ENCODE measurements around the gene STARD13. TPM values are rescaled to one million over a fixed set of nuclear protein-coding genes. Genes with fewer than 3 reads are reported as not detected.

Gene STARD13
- total RNA-seq, 1 experiment from 2014 or later: 35.1 TPM

- H3K36me3 ChIP-seq: peaks cover 16% of the 10 kb centered on the region; the same call in 1 of the 2 replicates
- H3K9me3 ChIP-seq (replicated peaks): no peaks in the 10 kb centered on the region
- no peaks in the 10 kb centered on the region for H3K27me3 ChIP-seq
- H3K27ac ChIP-seq: no peak overlapping the region
- H3K4me1 ChIP-seq: peaks cover 16% of the 10 kb centered on the region
- no peak overlapping the region for H3K4me3 ChIP-seq
- no peak for DNase-seq
Measured at GRCh38 chr13:33275916-33276315, 9.6 kb downstream of the STARD13 start.

DNA sequence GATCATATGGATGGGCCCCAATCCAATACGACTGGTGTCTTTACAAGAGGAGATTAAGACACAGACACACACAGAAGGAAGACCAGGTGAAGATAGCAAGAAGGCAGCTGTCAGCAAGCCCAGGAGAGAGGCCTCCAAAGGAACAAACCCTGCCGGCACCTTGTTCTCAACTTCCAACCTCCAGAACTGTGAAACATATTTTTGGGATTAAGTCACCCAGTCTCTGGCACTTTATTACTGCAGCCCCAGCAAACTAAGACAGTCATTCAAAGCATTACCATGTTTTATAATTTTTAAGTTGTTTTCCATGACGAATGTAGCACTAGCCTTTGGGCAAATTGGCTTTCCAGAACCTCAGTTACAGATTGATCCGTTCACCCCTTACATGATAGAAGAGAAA lies 11.3 kb downstream of the STARD13 start:
- Histone ChIP-seq H3K4me1 (peaks cover 11% of the 10 kb centered on the region; the same call in 1 of the 2 replicates), H3K36me3 (peaks cover 16% of the 10 kb centered on the region; the same call in 1 of the 2 replicates), H3K27ac (no peak overlapping the region), H3K4me3 (no peak overlapping the region), H3K27me3 (no peaks in the 10 kb centered on the region), H3K9me3 (replicated peaks) (no peaks in the 10 kb centered on the region)
- no peak for DNase-seq

DNA sequence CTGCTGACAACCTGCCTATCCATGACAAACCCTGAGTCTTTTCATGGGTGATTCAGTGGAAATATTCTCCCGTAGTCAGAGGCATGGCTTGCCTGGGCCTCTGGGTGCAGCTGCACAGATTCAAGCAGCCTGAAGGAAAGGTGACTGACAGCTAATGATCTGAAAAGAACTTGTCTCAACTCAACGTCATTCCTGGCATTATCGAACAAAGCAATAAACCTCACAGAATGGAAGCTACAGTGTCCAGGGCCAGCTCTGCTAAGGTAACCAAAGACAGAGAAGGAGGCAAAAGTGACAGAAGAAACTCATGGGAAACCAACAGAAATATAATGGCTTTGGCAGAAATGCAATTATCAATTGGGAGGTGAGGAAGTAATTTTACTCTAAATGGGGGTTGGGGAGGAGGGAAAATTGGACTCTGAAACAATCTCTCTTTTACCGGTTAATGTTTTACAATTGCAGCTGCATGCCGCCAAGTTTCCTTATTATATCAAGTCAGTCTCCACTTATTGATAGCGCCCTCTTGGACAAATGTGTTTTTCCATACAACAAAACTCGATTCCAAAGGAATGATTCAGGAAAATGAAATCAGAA lies 12.9 kb downstream of the STARD13 start:
- peaks cover 11% of the 10 kb centered on the region; the same call in 1 of the 2 replicates for H3K36me3 ChIP-seq
- H3K4me3 ChIP-seq: no peak overlapping the region
- H3K27ac ChIP-seq: no peak overlapping the region
- no peak for DNase-seq
- no peaks in the 10 kb centered on the region for H3K27me3 ChIP-seq
- H3K4me1 ChIP-seq: peaks cover 11% of the 10 kb centered on the region; the same call in 1 of the 2 replicates
- H3K9me3 ChIP-seq (replicated peaks): no peaks in the 10 kb centered on the region

DNA sequence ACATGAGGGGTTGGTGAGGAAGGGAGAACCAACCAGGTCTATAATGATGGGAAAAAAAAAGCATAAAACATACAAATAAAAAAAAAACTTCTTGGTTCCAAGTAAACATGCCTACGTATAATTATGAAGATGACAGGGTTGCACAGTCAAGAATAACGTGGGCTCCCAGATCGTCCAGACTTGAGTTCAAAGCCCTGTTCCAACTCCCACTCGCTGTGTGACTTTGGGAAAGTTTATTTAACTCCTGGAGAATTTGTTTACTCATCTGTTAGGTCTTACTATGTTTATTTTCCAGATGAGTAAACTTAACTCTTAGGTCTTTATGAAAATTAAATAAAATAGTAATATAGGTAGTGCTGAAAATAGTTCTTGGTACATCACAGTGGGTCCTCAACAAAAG lies 13.8 kb downstream of the STARD13 start:
- H3K4me1 ChIP-seq: peaks cover 11% of the 10 kb centered on the region; the same call in 1 of the 2 replicates
- no peak overlapping the region for H3K4me3 ChIP-seq
- H3K9me3 ChIP-seq (replicated peaks): no peaks in the 10 kb centered on the region
- H3K27me3 ChIP-seq: no peaks in the 10 kb centered on the region
- peaks cover 11% of the 10 kb centered on the region; the same call in 1 of the 2 replicates for H3K36me3 ChIP-seq
- DNase-seq: no peak
- H3K27ac ChIP-seq: no peak overlapping the region

GRCh38 chr13:33270895-33271538 lies 14.5 kb downstream of the STARD13 start:
- Histone ChIP-seq H3K36me3 (peaks cover 5% of the 10 kb centered on the region; the same call in 1 of the 2 replicates), H3K4me1 (peaks cover 11% of the 10 kb centered on the region; the same call in 1 of the 2 replicates), H3K9me3 (replicated peaks) (no peaks in the 10 kb centered on the region), H3K27me3 (no peaks in the 10 kb centered on the region), H3K27ac (no peak overlapping the region), H3K4me3 (no peak overlapping the region)
- no peak for DNase-seq

GRCh38 chr13:33265607-33266006 lies 19.9 kb downstream of the STARD13 start:
- Histone ChIP-seq H3K36me3 (0 out of 2 replicates have a peak, but pooled peaks cover 2% of the 10 kb centered on the region), H3K4me3 (no peak overlapping the region), H3K4me1 (peaks cover 26% of the 10 kb centered on the region), H3K27ac (no peak overlapping the region), H3K27me3 (no peaks in the 10 kb centered on the region), H3K9me3 (replicated peaks) (no peaks in the 10 kb centered on the region)
- no peak for DNase-seq

- Histone ChIP-seq H3K36me3 (0 out of 2 replicates have a peak, but pooled peaks cover 2% of the 10 kb centered on the region), H3K4me3 (no peak overlapping the region), H3K27me3 (no peaks in the 10 kb centered on the region), H3K27ac (no peak overlapping the region), H3K9me3 (replicated peaks) (no peaks in the 10 kb centered on the region), H3K4me1 (peaks cover 29% of the 10 kb centered on the region)
- DNase-seq: no peak
Measured at GRCh38 chr13:33265133-33265532, 20.4 kb downstream of the STARD13 start.

DNA sequence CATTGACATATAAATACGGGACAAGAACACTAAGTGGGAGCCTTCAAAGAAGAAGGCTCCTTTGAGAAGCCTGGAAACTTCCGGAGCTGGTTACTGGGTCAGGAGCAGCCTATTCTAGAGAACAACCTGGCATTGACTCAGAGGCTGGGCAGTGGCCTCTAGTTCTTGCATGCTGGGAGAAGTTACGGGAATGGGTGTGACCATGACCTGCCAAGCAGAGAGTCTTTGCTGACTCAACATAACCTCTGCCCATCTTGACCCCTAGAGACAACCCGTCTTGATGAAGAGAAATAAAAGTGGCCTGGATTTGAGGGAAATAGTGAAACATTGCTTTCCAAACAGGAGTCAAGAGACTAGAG lies 21.0 kb downstream of the STARD13 start:
- H3K4me1 ChIP-seq: peaks cover 31% of the 10 kb centered on the region
- H3K9me3 ChIP-seq (replicated peaks): no peaks in the 10 kb centered on the region
- H3K36me3 ChIP-seq: 0 out of 2 replicates have a peak, but pooled peaks cover 1% of the 10 kb centered on the region
- H3K4me3 ChIP-seq: no peak overlapping the region
- H3K27ac ChIP-seq: no peak overlapping the region
- H3K27me3 ChIP-seq: no peaks in the 10 kb centered on the region
- DNase-seq: no peak

GRCh38 chr13:33263976-33264619 lies 21.5 kb downstream of the STARD13 start:
- no peak overlapping the region for H3K27ac ChIP-seq
- H3K4me3 ChIP-seq: no peak overlapping the region
- H3K4me1 ChIP-seq: peaks cover 31% of the 10 kb centered on the region
- no peaks in the 10 kb centered on the region for H3K9me3 ChIP-seq (replicated peaks)
- DNase-seq: no peak
- no peaks in the 10 kb centered on the region for H3K36me3 ChIP-seq
- no peaks in the 10 kb centered on the region for H3K27me3 ChIP-seq

DNA sequence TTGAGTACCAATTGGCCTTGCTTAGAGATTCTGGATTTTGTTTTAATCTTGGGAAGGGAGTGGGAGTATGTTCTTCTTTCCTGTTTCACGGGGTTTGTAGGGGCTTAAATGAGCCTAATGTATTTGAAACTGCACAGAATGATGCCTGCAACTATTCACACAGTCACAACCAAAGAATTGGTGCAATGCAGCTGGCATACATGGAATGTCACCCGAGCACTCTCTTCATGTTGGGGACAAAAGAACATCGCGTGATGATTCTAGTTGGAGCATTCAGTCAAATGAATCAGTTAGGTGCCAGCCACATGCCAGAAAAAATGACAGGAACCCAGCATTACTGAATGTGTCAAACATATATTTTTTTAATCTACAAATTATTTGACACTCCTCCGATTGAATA lies 22.1 kb downstream of the STARD13 start:
- no peak for DNase-seq
- Histone ChIP-seq H3K9me3 (replicated peaks) (no peaks in the 10 kb centered on the region), H3K36me3 (no peaks in the 10 kb centered on the region), H3K4me1 (peaks cover 31% of the 10 kb centered on the region), H3K27ac (no peak overlapping the region), H3K4me3 (no peak overlapping the region), H3K27me3 (no peaks in the 10 kb centered on the region)

DNA sequence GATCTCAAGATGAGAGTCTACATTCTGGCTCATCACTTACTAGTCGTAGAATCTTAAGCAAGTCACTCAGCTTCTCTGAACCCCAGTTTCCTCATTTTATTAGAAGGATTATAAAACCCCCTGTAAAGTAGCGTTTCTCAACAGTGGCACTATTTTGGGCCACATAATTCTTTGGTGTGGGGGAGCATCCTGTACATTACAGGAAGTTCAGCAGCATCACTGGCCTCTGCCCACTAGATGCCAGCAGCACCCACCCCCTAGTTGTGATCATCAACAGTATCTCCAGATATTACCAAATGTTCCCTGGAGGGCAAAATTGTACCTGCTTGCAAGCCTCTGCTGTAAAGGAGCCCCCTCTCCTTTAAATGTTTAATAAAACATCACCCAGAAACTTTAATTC lies 22.6 kb downstream of the STARD13 start:
- no peaks in the 10 kb centered on the region for H3K36me3 ChIP-seq
- peaks cover 31% of the 10 kb centered on the region for H3K4me1 ChIP-seq
- H3K9me3 ChIP-seq (replicated peaks): no peaks in the 10 kb centered on the region
- no peak overlapping the region for H3K27ac ChIP-seq
- no peak for DNase-seq
- no peaks in the 10 kb centered on the region for H3K27me3 ChIP-seq
- no peak overlapping the region for H3K4me3 ChIP-seq

GRCh38 chr13:33262594-33262993 lies 23.0 kb downstream of the STARD13 start:
- Histone ChIP-seq H3K9me3 (replicated peaks) (no peaks in the 10 kb centered on the region), H3K27ac (no peak overlapping the region), H3K36me3 (no peaks in the 10 kb centered on the region), H3K27me3 (no peaks in the 10 kb centered on the region), H3K4me1 (peaks cover 35% of the 10 kb centered on the region), H3K4me3 (no peak overlapping the region)
- no peak for DNase-seq

- no peaks in the 10 kb centered on the region for H3K36me3 ChIP-seq
- DNase-seq: peak; percentile 29 to 39
- no peaks in the 10 kb centered on the region for H3K27me3 ChIP-seq
- H3K4me1 ChIP-seq: peaks cover 36% of the 10 kb centered on the region
- no peak overlapping the region for H3K4me3 ChIP-seq
- H3K27ac ChIP-seq: no peak overlapping the region
- H3K9me3 ChIP-seq (replicated peaks): no peaks in the 10 kb centered on the region
Measured at GRCh38 chr13:33262062-33262487, 23.5 kb downstream of the STARD13 start.

DNA sequence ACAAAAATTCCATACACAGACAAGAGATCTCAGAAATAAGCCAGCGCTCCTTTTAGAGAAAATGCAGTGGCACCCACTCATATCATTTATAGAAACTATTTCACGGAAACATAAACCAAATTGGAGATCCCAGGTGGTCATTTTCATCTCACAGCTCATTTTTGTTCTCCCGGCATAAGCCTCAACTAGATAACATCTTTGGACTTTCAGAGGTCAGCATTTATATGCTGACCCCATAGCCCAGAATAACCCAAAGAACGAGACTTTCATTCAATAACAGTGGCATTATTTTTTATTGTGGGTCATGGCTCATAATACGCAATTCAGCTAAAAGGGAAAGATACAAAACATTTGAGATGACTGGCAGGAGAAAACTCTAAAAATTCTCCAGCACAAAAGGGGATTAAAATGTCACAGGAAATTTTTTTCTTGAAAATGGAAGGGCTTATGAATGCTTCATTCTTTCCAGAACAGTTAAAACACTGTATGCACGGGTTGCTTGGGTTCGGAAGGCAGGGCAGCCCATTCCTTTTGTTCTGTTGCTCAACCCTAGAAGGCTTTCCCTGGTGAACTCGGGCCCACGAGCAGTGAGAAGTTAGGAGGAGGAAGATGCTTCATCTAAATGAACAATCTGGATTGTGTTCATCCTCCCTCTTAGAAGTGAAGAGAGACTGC lies 24.0 kb downstream of the STARD13 start:
- H3K4me1 ChIP-seq: peaks cover 36% of the 10 kb centered on the region
- H3K36me3 ChIP-seq: no peaks in the 10 kb centered on the region
- no peak overlapping the region for H3K27ac ChIP-seq
- H3K9me3 ChIP-seq (replicated peaks): no peaks in the 10 kb centered on the region
- no peak overlapping the region for H3K4me3 ChIP-seq
- no peaks in the 10 kb centered on the region for H3K27me3 ChIP-seq
- no peak for DNase-seq

All from SJCRH30 (cell line).